ENCODE results near the gene MARCOL.

- TF ChIP-seq CTCF (IDR thresholded peaks at IDR 0.05) (no peak), SIN3A (IDR thresholded peaks at IDR 0.05; ENCODE audit: borderline replicate concordance, insufficient read depth, low read depth, low read length) (no peak), REST (IDR thresholded peaks at IDR 0.05; ENCODE audit: insufficient read depth in 1 of 2, low read depth in 2 of 2, low read length in 1 of 2) (no peak), POLR2AphosphoS5 (IDR thresholded peaks at IDR 0.05; ENCODE audit: low read depth, low read length) (no peak)
Measured at GRCh38 chr5:148259288-148259687, 21.0 kb downstream of the MARCOL start.

Measured in Panc1 (cell line).